Breast epithelium (tissue), 3 donors: ENCODE results near the gene MRPS12.

Experiments used
- CTCF ChIP-seq, 3 donors: fragments of 450-650 bp; IDR thresholded peaks; one replicate each; pipeline ENCODE4 v1.5.1; 2016 to 2017; ENCODE audit warnings: antibody characterized with exemption in 3 of 3, mild to moderate bottlenecking in 3 of 3, moderate library complexity in 3 of 3
- POLR2A ChIP-seq: fragments of 450-650 bp; IDR thresholded peaks from one replicate; pipeline ENCODE4 v1.6.1; 2016; ENCODE audit warnings: antibody characterized with exemption, mild to moderate bottlenecking, moderate library complexity
- POLR2AphosphoS5 ChIP-seq, 3 donors: sonication (generic); formaldehyde crosslinking; IDR thresholded peaks; one replicate each; pipeline ENCODE4 v1.6.1; 2017; ENCODE audit warnings: antibody characterized with exemption in 3 of 3

GRCh38 chr19:38915329-38916321, 15.1 kb upstream of the MRPS12 start:
- TF ChIP-seq CTCF (IDR thresholded peaks at IDR 0.05): no peak
- TF ChIP-seq POLR2A: no peak
- no peak for TF ChIP-seq POLR2AphosphoS5 (IDR thresholded peaks at IDR 0.05)
